CD14-positive monocyte (primary cell): ENCODE results near the gene FABP1. TPM values are rescaled to one million over a fixed set of nuclear protein-coding genes. Genes with fewer than 3 reads are reported as not detected.

Experiments used
- DNase-seq, 3 donors: peaks; one replicate each; pipeline ENCODE4 v3.0.0-alpha.2; 2011 to 2022
- H2AFZ ChIP-seq: 2 replicates; pipeline ENCODE4 v1.6.0; 2012; ENCODE audit warnings: mild to moderate bottlenecking, low read depth, low read length, inconsistent platforms; ENCODE audit not compliant: insufficient read depth, poor library complexity, severe bottlenecking
- H3K27ac ChIP-seq, 2 donors: 1 replicate in 1 of 2; 2 replicates in 1 of 2; pipeline ENCODE4 v1.5.1; 2012 to 2013; ENCODE audit warnings: low read length in 2 of 2, control low read depth in 1 of 2, inconsistent platforms in 1 of 2, low read depth in 1 of 2, mild to moderate bottlenecking in 1 of 2
- H3K27me3 ChIP-seq, 2 donors: one replicate each; pipeline versions ENCODE4 v1.6.0 to v1.6.1; 2011 to 2013; ENCODE audit warnings: low read length in 2 of 2; ENCODE audit not compliant: control insufficient read depth in 2 of 2, insufficient read depth in 2 of 2
- H3K36me3 ChIP-seq, 2 donors: replicated peaks in 1 of 2; 1 replicate in 1 of 2; 2 replicates in 1 of 2; pipeline versions ENCODE4 v1.5.1 to v1.6.1; 2012 to 2013; ENCODE audit warnings: low read length in 2 of 2, control low read depth in 1 of 2, inconsistent platforms in 1 of 2, mild to moderate bottlenecking in 1 of 2; ENCODE audit not compliant: insufficient read depth in 2 of 2, control insufficient read depth in 1 of 2
- H3K4me1 ChIP-seq, 2 donors: 1 replicate in 1 of 2; 2 replicates in 1 of 2; pipeline versions ENCODE4 v1.5.1 to v1.6.1; 2012 to 2013; ENCODE audit warnings: low read length in 2 of 2, control low read depth in 1 of 2, inconsistent platforms in 1 of 2, mild to moderate bottlenecking in 1 of 2, moderate library complexity in 1 of 2; ENCODE audit not compliant: insufficient read depth in 2 of 2, control insufficient read depth in 1 of 2
- H3K4me2 ChIP-seq: replicated peaks from 2 replicates; pipeline ENCODE3; 2012; ENCODE audit warnings: low read length, moderate library complexity, mild to moderate bottlenecking; ENCODE audit not compliant: poor library complexity, severe bottlenecking; ENCODE audit errors: extremely low read depth
- H3K4me3 ChIP-seq, 3 experiments: fragments of 200-600 bp in 1 of 3; sonication (generic) in 1 of 3; replicated peaks in 1 of 3; 1 replicate in 2 of 3; 2 replicates in 1 of 3; pipeline ENCODE4 v1.5.1; 2011 to 2013; ENCODE audit warnings: low read length in 3 of 3, mild to moderate bottlenecking in 3 of 3, control low read depth in 2 of 3, low read depth in 2 of 3, inconsistent platforms in 1 of 3, moderate library complexity in 1 of 3
- H3K79me2 ChIP-seq: 2 replicates; pipeline ENCODE4 v1.6.0; 2012; ENCODE audit warnings: mild to moderate bottlenecking, control low read depth, inconsistent platforms, low read length, moderate library complexity; ENCODE audit not compliant: insufficient read depth
- H3K9ac ChIP-seq: 2 replicates; pipeline ENCODE4 v1.6.0; 2017; ENCODE audit warnings: low read length, mild to moderate bottlenecking; ENCODE audit not compliant: insufficient read depth, poor library complexity, severe bottlenecking
- H3K9me3 ChIP-seq, 2 donors: replicated peaks in 1 of 2; 1 replicate in 1 of 2; 2 replicates in 1 of 2; pipeline versions ENCODE4 v1.5.1 to v1.6.1; 2012 to 2013; ENCODE audit warnings: low read length in 2 of 2, control low read depth in 1 of 2; ENCODE audit not compliant: control insufficient read depth in 1 of 2, insufficient read depth in 1 of 2
- H4K20me1 ChIP-seq: 2 replicates; pipeline ENCODE4 v1.6.0; 2012; ENCODE audit warnings: mild to moderate bottlenecking, low read length, control low read depth, moderate library complexity; ENCODE audit not compliant: insufficient read depth
- H3K27ac Mint-ChIP-seq, 7 donors: one replicate each; pipeline ENCODE4 v1.8.0; 2020; ENCODE audit warnings: mild to moderate bottlenecking in 7 of 7, mixed read lengths in 7 of 7, moderate library complexity in 6 of 7, inconsistent platforms in 2 of 7
- H3K27me3 Mint-ChIP-seq, 3 donors: one replicate each; pipeline ENCODE4 v1.8.0; 2021 to 2022; ENCODE audit warnings: low read depth in 3 of 3, mild to moderate bottlenecking in 3 of 3, mixed read lengths in 3 of 3, moderate library complexity in 3 of 3, inconsistent platforms in 1 of 3
- H3K36me3 Mint-ChIP-seq, 2 donors: one replicate each; pipeline ENCODE4 v1.8.0; 2020; ENCODE audit warnings: mixed read lengths in 2 of 2, inconsistent platforms in 1 of 2, mild to moderate bottlenecking in 1 of 2
- H3K4me1 Mint-ChIP-seq: one replicate; pipeline ENCODE4 v1.8.0; 2020; ENCODE audit warnings: mild to moderate bottlenecking, mixed read lengths
- H3K4me3 Mint-ChIP-seq, 2 donors: one replicate each; pipeline ENCODE4 v1.8.0; 2020; ENCODE audit warnings: mild to moderate bottlenecking in 2 of 2, mixed read lengths in 2 of 2, moderate library complexity in 1 of 2
- H3K9me3 Mint-ChIP-seq, 7 donors: one replicate each; pipeline ENCODE4 v1.8.0; 2020 to 2022; ENCODE audit warnings: mixed read lengths in 7 of 7, mild to moderate bottlenecking in 6 of 7, moderate library complexity in 6 of 7, inconsistent platforms in 2 of 7
- WGBS: methylation state at CpG from one replicate; pipeline ENCODE4 v1.1.5; 2013; ENCODE audit warnings: missing lambda C conversion rate; ENCODE audit not compliant: insufficient coverage; 5-methylcytosine and 5-hydroxymethylcytosine counted together
- intact Hi-C, 2 donors: fragments of 100-400 bp; cut with micrococcal nuclease; formaldehyde crosslinking; loops; one replicate each; pipeline versions ENCODE4 v1.15.0 to v1.15.1; 2023
- polyA plus RNA-seq, 3 donors: library from polyadenylated mRNA; depleted of rRNA in 1 of 3; unstranded in 2 of 3; stranded (reverse) in 1 of 3; fragments of 300-500 nt in 2 of 3; fragments of >200 nt in 1 of 3; fragmentation: Illumina TruSeq in 2 of 3; gene quantifications; 1 replicate in 2 of 3; 2 replicates in 1 of 3; pipeline ENCODE4 v1.2.3, GENCODE V29; 2012 to 2021
- TF ChIP-seq, protein P1 (sequence below): fragments of 200-600 bp; IDR thresholded peaks from one replicate; pipeline ENCODE4 v1.8.0; 2022; ENCODE audit warnings: antibody characterized with exemption, mild to moderate bottlenecking

The FABP1 gene
- polyA plus RNA-seq, 3 donors, result not detected

DNA sequence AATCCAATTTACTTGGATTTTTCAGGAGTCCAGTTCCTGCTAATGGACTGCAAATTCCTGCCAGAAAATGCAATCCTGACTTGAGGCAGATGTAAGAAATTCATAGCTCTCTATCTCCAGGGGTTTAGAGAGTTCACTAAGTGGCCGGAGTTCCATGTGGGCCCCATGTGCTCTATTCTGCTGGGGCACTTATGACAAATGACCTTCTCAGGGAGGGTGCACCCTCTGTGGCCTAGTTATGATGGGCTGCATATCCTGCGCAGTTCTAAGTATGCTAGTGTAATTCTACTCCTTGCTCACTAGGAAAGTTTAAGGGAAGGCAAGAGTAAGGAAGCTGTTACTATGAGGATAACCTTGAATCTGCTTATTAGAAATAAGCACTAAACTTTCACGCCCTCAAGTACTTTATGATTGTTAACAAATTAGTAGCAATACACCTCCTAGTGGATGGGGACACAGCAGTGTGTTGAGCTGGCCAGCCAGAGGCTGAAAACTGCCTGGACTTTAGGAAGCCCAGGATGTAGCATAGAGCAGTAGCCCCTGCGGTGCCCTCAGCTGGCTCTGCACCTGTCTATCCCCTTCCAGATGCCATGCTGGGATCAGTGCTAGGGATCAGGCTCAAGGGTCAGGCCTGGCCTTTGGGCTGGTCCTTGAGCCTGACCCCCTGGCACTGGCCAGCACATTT is 45.8 kb downstream of the FABP1 start:
- Histone ChIP-seq H3K79me2 (no peaks in the 10 kb centered on the region), H3K4me2 (no peak overlapping the region), H3K4me3 (no peak overlapping the region), H3K36me3 (no peaks in the 10 kb centered on the region), H3K27ac (no peak overlapping the region), H4K20me1 (no peaks in the 10 kb centered on the region), H2AFZ (no peak overlapping the region), H3K9me3 (no peaks in the 10 kb centered on the region), H3K4me1 (no peaks in the 10 kb centered on the region), H3K9ac (no peak overlapping the region), H3K27me3 (no peaks in the 10 kb centered on the region)
- Mint-ChIP-seq H3K36me3 (no peaks in the 10 kb centered on the region), H3K9me3 (no peaks in the 10 kb centered on the region), H3K27me3 (peaks cover 1 to 2% (median 1%) of the 10 kb centered on the region in 3 donors), H3K4me3 (no peak overlapping the region), H3K27ac (no peak overlapping the region), H3K4me1 (no peaks in the 10 kb centered on the region)
- TF ChIP-seq, protein P1, sequence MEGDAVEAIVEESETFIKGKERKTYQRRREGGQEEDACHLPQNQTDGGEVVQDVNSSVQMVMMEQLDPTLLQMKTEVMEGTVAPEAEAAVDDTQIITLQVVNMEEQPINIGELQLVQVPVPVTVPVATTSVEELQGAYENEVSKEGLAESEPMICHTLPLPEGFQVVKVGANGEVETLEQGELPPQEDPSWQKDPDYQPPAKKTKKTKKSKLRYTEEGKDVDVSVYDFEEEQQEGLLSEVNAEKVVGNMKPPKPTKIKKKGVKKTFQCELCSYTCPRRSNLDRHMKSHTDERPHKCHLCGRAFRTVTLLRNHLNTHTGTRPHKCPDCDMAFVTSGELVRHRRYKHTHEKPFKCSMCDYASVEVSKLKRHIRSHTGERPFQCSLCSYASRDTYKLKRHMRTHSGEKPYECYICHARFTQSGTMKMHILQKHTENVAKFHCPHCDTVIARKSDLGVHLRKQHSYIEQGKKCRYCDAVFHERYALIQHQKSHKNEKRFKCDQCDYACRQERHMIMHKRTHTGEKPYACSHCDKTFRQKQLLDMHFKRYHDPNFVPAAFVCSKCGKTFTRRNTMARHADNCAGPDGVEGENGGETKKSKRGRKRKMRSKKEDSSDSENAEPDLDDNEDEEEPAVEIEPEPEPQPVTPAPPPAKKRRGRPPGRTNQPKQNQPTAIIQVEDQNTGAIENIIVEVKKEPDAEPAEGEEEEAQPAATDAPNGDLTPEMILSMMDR, result no peak
- 100% methylated on average over 2 of the region's 4 CpGs for WGBS
- intact Hi-C loops, result no loop called here
- DNase-seq, result no peak

DNA sequence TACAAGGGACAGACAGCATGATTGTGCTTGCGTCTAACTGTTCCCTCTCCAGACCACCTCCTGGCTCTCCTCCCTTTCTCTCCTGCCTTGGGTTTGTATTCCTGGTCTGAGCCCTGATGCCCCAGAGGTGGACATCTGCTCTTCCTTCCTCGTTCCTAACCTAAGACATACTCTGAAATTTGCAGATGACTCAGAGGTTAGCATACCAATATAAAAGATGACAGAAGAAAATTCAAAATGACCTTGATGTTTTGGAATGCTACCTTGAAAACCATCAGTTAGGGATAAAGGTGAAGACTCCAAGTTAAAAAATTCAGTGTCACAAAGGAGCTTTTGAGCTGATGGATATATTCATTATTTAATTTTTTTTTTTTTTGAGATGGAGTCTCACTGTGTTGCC is 47.3 kb downstream of the FABP1 start:
- intact Hi-C loops, result no loop called here
- Mint-ChIP-seq H3K36me3 (no peaks in the 10 kb centered on the region), H3K4me1 (peaks cover 3% of the 10 kb centered on the region), H3K27ac (no peak overlapping the region), H3K27me3 (peaks cover 1 to 2% (median 1%) of the 10 kb centered on the region in 3 donors), H3K9me3 (no peaks in the 10 kb centered on the region), H3K4me3 (no peak overlapping the region)
- Histone ChIP-seq H3K36me3 (no peaks in the 10 kb centered on the region), H4K20me1 (no peaks in the 10 kb centered on the region), H3K79me2 (no peaks in the 10 kb centered on the region), H3K4me1 (peaks cover 0 to under 1% of the 10 kb centered on the region in 2 donors), H2AFZ (no peak overlapping the region), H3K9me3 (no peaks in the 10 kb centered on the region), H3K27me3 (no peaks in the 10 kb centered on the region), H3K27ac (no peak overlapping the region), H3K9ac (no peak overlapping the region), H3K4me2 (no peak overlapping the region), H3K4me3 (no peak overlapping the region)
- WGBS, result no CpG with 5 or more reads among the region's 2 CpGs
- TF ChIP-seq, protein P1, result no peak
- DNase-seq, result no peak
